Adrenal gland (tissue), 19 donors: ENCODE measurements around the gene NXPE3. TPM values are rescaled to one million over a fixed set of nuclear protein-coding genes. Genes with fewer than 3 reads are reported as not detected.

Experiments used
- DNase-seq, 7 donors: peaks; one replicate each; pipeline ENCODE4 v3.0.0-alpha.2; 2019 to 2020
- H3K27ac ChIP-seq, 5 donors: fragments of 200-600 bp; sonication (generic) in 4 of 5; 1 replicate in 3 of 5; 2 replicates in 2 of 5; pipeline versions ENCODE4 v1.5.1 to v1.8.0; 2016 to 2020; ENCODE audit warnings: mild to moderate bottlenecking in 1 of 5
- H3K27me3 ChIP-seq: fragments of 200-600 bp; 2 replicates; pipeline ENCODE4 v1.8.0; 2021
- H3K36me3 ChIP-seq, 2 donors: fragments of 200-600 bp; replicated peaks in 1 of 2; 1 replicate in 1 of 2; 2 replicates in 1 of 2; pipeline versions ENCODE4 v1.5.1 to v1.8.0; 2018 to 2022
- H3K4me1 ChIP-seq, 2 donors: fragments of 200-600 bp; replicated peaks in 1 of 2; 1 replicate in 1 of 2; 2 replicates in 1 of 2; pipeline versions ENCODE4 v1.5.1 to v1.8.0; 2018 to 2021
- H3K4me3 ChIP-seq, 4 donors: fragments of 200-600 bp; sonication (generic) in 3 of 4; one replicate each; pipeline ENCODE4 v1.5.1; 2016 to 2018
- H3K9me3 ChIP-seq, 3 donors: fragments of 200-600 bp; sonication (generic) in 1 of 3; replicated peaks in 1 of 3; 1 replicate in 2 of 3; 2 replicates in 1 of 3; pipeline versions ENCODE4 v1.5.1 to v1.8.0; 2016 to 2021
- CTCF ChIP-seq, 6 experiments: fragments of 450-650 bp in 4 of 6; fragments of 200-600 bp in 2 of 6; sonication (generic) in 1 of 6; IDR thresholded peaks; 1 replicate in 5 of 6; 2 replicates in 1 of 6; pipeline versions ENCODE4 v1.5.1 to v1.8.0; 2016 to 2021; ENCODE audit warnings: antibody characterized with exemption in 6 of 6, mild to moderate bottlenecking in 2 of 6, moderate library complexity in 1 of 6
- POLR2A ChIP-seq, 2 donors: fragments of 450-650 bp; IDR thresholded peaks; one replicate each; pipeline ENCODE4 v1.6.1; 2017; ENCODE audit warnings: antibody characterized with exemption in 2 of 2, mild to moderate bottlenecking in 2 of 2, moderate library complexity in 1 of 2
- WGBS, 4 donors: extraction: QIAGEN DNeasy Blood & Tissue Kit in 2 of 4; methylation state at CpG; one replicate each; pipeline versions ENCODE4 v1.1.5 to v1.1.7; 2013 to 2017; 5-methylcytosine and 5-hydroxymethylcytosine counted together
- intact Hi-C, 2 donors: fragments of 100-400 bp; cut with DNase I; formaldehyde crosslinking; loops; one replicate each; pipeline versions ENCODE4 v1.14.1 to v1.15.0; 2022 to 2023
- long read RNA-seq, 10 donors: library from polyadenylated mRNA in 3 of 10; unstranded in 2 of 10; stranded (forward) in 1 of 10; transcript quantifications; one replicate each; pipeline ENCODE4 v2.0.0 and lab custom pipeline, GENCODE V29; 2021 to 2026
- polyA plus RNA-seq, 3 donors: library from polyadenylated mRNA; stranded (reverse); fragments of 200-250 nt in 2 of 3; fragments of 350-450 nt in 1 of 3; fragmentation: Illumina TruSeq in 1 of 3; extraction: RNeasy Lipid Tissue Mini Kit (QIAGEN cat#74804) in 1 of 3; gene quantifications; one replicate each; pipeline ENCODE4 v1.2.3, GENCODE V29; 2013 to 2014
- total RNA-seq, 9 donors: library from RNA; depleted of rRNA in 4 of 9; stranded (reverse); fragments of >200 nt in 4 of 9; fragments of 120-200 nt in 1 of 9; fragmentation: NEBNext Ultra II Directional in 1 of 9; extraction: Animal tissue kit (Norgen Biotek cat#: 25700) in 1 of 9; gene quantifications; one replicate each; pipeline versions ENCODE4 v1.1.0 to v1.2.4, GENCODE V29; 2013 to 2023
- donor health status: healthy with polysubstance abuse.
- donor health status: Bipolar disorder and iron deficiency.
- donor health status: DM: yes; HTN: yes; CAD: no.
- donor health status: DM: no; HTN: no; CAD: no.
- donor health status: DM: no; HTN: no; CAD: no.
- donor health status: DM: yes; HTN: yes; CAD: no.

Gene NXPE3
- total RNA-seq (10 to 100 TPM in 3 of 9 donors, 1 to 10 TPM in 6; 4.9 to 25.2 (median 7.9) TPM), polyA plus RNA-seq (1 to 10 TPM; 2.7 to 7.7 (median 3.7) TPM)
- long read RNA-seq, donor 1, partial matches to known transcripts: 0 of 4 reads
- long read RNA-seq, donor 1, other reads (novel, unspliced or antisense): 0 of 4 reads
- long read RNA-seq, donor 2, partial matches to known transcripts: 0 of 2 reads
- long read RNA-seq, donor 2, other reads (novel, unspliced or antisense): 0 of 2 reads
- long read RNA-seq, donor 3, partial matches to known transcripts: 0 of 2 reads
- long read RNA-seq, donor 3, other reads (novel, unspliced or antisense): 0 of 2 reads
- long read RNA-seq, donor 4, partial matches to known transcripts: 2 of 3 reads
- long read RNA-seq, donor 4, other reads (novel, unspliced or antisense): 1 of 3 reads
- long read RNA-seq, donor 5, transcript NXPE3-201 (8 exons, 3,941 nt): major isoform, 9 of 16 reads
- long read RNA-seq, donor 5, partial matches to known transcripts: 3 of 16 reads
- long read RNA-seq, donor 5, other reads (novel, unspliced or antisense): 4 of 16 reads
- long read RNA-seq, donor 6, partial matches to known transcripts: 1 of 2 reads
- long read RNA-seq, donor 6, other reads (novel, unspliced or antisense): 1 of 2 reads
- long read RNA-seq, donor 7, partial matches to known transcripts: 0 of 1 reads
- long read RNA-seq, donor 7, other reads (novel, unspliced or antisense): 0 of 1 reads
- long read RNA-seq, donor 8, partial matches to known transcripts: 0 of 2 reads
- long read RNA-seq, donor 8, other reads (novel, unspliced or antisense): 0 of 2 reads
- long read RNA-seq, donor 9: 0 reads
- long read RNA-seq, donor 10: 0 reads

- intact Hi-C loops: no loop called here
- 1% methylated on average over 28 to 78 of the region's 78 CpGs; no CpG with 5 or more reads in 1 of the 4 donors for WGBS, 4 donors
Measured at GRCh38 chr3:101779047-101779821, at the start of gene NXPE3. NXPE3 (plus strand) TSS chr3:101779211; CDS start chr3:101785597, 6,386 bp downstream.

GRCh38 chr3:101729586-101729985 lies 49.4 kb upstream of the NXPE3 start:
- intact Hi-C loops: no loop called here
- H3K36me3 ChIP-seq: peaks cover 0 to 36% of the 10 kb centered on the region in 2 donors
- no peaks in the 10 kb centered on the region for H3K27me3 ChIP-seq
- DNase-seq: no peak
- TF ChIP-seq POLR2A (IDR thresholded peaks at IDR 0.05) (no peak), CTCF (IDR thresholded peaks at IDR 0.05) (no peak)
- no peaks in the 10 kb centered on the region for H3K9me3 ChIP-seq
- no peak overlapping the region for H3K4me3 ChIP-seq
- WGBS, 4 donors: 95 to 98% (median 97%) methylated on average over 5 of the region's 5 CpGs
- peaks cover 3 to 7% of the 10 kb centered on the region in 2 donors for H3K4me1 ChIP-seq
- no peak overlapping the region for H3K27ac ChIP-seq

More at GRCh38 chr3:101779047-101779821, at the start of gene NXPE3:
- H3K4me1 ChIP-seq: peaks cover 4% of the 10 kb centered on the region in 2 donors
- peaks cover 0 to 10% of the 10 kb centered on the region in 2 donors for H3K36me3 ChIP-seq
- no peaks in the 10 kb centered on the region for H3K27me3 ChIP-seq
- DNase-seq: peak; percentile 86 to 95 (median 91)
- H3K9me3 ChIP-seq: no peaks in the 10 kb centered on the region
- peak within 1 kb of the TSS; percentile 34 to 91 (median 72) for H3K27ac ChIP-seq
- H3K4me3 ChIP-seq: peak within 1 kb of the TSS; percentile 29 to 81 (median 76)
- TF ChIP-seq CTCF (IDR thresholded peaks at IDR 0.05): no peak
- peak in 1 of 2 donors; percentile 14 for TF ChIP-seq POLR2A (IDR thresholded peaks at IDR 0.05)

- H3K36me3 ChIP-seq: peaks cover 0 to 44% of the 10 kb centered on the region in 2 donors
- DNase-seq: no peak
- no peak overlapping the region for H3K4me3 ChIP-seq
- no peak for TF ChIP-seq CTCF (IDR thresholded peaks at IDR 0.05)
- TF ChIP-seq POLR2A (IDR thresholded peaks at IDR 0.05): no peak
- H3K27ac ChIP-seq: no peak overlapping the region
- intact Hi-C loops: no loop called here
- peaks cover 2 to 3% of the 10 kb centered on the region in 2 donors for H3K4me1 ChIP-seq
- H3K9me3 ChIP-seq: no peaks in the 10 kb centered on the region
- no peaks in the 10 kb centered on the region for H3K27me3 ChIP-seq
Measured at GRCh38 chr3:101730839-101731238, 48.2 kb upstream of the NXPE3 start.
